GM19239 (cell line): Measurements from ENCODE around the gene USP53.
A peak's percentile ranks its signal among the peaks of the same experiment; 100 is the strongest.
"Not testable (repeated sequence)": the region's sequence is repeated elsewhere in the genome, so short reads cannot be mapped to it uniquely, and the experiment has no call there.

Experiments
- DNase-seq: peaks from one replicate; pipeline ENCODE4 v3.0.0; 2011; ENCODE audit warnings: low spot score; ENCODE audit not compliant: insufficient read length
- FAIRE-seq: peaks from 2 replicates; lab custom pipeline; 2011; peaks lifted over from hg19 to GRCh38; lab: Jason Lieb, UNC

Gene USP53

DNA sequence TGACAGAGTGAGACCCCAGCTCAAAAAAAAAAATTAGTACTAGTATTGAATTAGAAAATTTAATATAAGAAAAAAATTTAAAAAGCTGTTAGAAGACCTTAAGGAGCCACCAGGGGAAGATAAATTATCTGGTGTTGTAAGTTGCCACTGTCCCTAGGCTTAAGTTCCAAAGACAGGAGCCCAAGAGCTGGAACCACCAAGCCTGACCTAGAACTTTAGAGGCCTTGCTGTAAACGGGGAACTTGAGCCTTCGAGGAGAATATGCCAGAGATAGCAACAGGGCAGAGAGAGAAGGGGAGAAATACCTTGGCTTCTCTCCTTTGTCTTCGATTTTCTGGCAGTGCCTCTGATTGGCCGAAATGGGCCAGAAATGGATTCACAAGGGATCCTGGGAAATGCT is 8.9 kb downstream of the USP53 start:
- FAIRE-seq (no peak), DNase-seq (no peak)

DNA sequence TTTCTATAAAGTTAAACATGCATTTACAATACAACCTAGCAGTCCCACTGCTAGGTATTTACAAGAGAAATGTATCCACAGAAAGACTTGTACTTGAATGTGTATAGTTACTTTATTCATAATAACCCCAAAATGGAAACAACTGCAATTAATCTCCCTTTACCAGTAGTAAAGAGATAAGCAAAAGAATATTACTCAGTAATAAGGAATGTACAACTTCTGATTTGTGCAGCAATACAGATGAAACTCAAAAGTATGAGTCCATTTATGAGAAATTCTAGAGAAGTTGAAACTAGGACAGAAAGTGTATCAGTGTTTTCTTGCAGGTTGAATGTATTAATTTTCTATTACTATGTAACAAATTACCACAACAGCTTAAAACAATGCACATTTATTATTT is 15.2 kb downstream of the USP53 start:
- FAIRE-seq, result no peak
- no peak for DNase-seq

DNA sequence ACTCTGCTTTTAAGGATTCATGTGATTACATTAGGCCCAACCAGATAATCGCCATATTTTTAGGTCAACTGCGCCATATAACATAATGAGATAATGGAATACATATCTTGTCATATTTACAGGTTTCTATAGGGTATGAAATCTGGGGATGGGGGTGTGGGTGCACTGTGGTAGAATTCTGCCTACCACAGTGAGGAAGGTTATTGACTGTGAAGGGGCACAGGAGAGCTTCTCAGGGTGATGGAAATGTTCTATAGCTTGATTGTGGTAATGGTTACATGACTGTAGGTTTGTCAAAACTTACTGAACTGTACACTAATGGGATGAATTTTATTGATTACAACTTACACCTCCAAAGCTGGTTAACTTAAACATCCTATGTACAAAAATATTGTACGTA is 15.9 kb downstream of the USP53 start:
- DNase-seq, result no peak
- FAIRE-seq, result no peak

DNA sequence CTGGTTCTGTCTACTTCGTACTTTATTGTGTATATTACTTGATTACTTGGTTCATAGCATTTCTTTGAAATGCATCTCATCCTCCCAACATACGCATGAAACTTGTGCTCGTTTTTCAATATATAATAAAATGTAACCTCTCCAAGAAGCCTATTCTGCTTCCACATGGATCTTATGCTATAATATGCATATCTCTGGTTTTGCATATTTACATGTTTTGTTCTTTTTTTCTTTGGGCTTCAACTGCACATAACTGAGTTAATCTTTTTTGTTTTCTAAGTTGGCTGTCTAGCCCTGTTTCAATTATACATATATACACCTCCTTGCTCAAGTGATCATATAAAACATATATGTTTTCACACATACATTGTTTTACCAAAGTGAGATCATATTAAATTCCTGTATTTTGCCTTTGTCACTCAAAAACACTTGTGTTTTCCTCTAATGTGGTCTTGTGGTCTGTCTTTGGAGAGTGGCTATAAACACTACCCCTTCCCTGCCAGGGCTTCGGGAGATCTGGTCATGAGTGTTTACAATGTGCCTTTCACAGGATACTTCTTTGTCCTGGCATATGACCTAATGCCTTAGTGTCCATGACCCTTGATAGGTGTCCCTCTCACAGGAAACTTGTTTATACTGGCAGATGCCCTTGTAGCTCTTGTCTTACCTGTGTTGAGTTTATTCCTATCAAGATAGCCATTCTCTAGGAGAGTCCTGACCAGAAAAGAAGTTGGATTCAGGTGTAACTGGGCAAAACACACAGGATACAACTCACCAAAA is 17.6 kb downstream of the USP53 start:
- FAIRE-seq (no peak), DNase-seq (no peak)

DNA sequence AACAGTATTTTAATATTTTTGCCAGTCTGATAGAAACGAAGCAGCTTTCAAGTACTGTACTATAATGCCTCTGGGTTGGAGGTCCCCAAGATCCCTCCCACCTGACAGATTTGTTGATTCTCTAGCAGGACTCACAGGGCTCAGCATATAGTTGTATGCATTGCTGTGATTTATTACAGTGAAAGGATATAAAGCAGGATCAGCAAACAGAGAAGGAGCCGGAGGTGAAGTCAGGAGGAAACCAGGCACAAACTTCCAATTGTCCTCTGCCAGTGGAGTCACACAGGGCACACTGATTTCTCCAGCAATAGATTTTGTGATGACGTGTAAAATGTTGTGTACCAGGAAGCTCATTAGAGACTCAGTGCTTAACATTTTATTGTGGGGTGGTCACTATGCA is 19.0 kb downstream of the USP53 start:
- no peak for FAIRE-seq

DNA sequence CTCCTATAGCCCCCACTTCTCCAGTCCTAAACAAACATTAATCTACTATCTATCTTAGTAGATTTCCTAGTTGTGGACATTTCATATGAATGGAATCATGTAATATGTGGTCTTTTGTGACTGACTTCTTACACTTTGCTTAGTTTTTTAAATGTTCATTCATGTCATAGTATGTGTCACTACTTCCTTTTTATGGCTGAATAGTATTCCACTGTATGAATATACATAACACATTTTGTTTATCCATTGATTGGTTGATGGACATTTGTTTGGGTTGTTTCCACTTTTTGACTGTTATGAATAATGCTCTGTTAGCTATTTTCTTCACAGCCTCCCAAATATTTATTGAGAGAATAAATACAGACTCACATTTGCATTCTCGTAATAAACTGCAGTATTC is 19.8 kb downstream of the USP53 start:
- DNase-seq (no peak), FAIRE-seq (no peak)

More for the DNA sequence above, 19.0 kb downstream of the USP53 start:
- no peak for DNase-seq

DNA sequence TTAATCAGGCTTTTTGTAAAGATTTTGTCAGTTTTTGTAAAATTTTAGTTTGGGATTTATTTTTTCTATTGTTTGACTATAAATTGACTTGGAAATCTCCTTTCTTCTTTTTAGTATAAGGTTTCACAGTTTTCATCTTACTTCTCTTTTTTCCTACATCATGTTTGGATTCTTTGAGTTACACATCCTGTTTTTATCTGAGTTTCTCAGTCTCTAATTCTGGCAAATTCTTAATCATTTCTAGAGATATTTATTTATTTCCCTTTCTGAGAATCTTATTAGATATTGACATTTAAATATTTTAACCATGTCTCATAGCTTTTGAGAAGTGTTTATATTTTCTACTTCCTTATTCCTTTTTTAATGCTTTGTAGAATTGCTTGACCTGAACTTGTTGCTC is 20.7 kb downstream of the USP53 start:
- DNase-seq, result no peak
- no peak for FAIRE-seq

DNA sequence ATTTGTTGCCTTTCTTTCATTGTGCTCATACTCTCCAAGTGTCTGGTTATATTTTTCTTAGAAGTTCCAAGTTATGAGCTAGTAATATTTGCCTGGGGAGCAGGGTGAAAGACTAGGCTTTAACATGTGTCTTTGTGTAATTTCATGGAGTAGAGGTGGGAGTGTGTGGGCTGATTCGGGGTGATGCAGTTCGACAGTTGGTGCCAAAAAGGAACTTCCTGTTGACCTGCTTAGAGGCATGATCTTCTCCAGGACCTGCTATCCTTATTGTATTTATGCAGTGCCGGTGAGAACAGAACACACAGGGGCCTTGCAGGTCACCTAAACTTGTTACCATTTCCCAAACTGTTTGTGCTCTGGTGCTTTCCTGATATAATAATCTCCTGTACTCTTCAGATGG is 21.2 kb downstream of the USP53 start:
- no peak for FAIRE-seq

DNA sequence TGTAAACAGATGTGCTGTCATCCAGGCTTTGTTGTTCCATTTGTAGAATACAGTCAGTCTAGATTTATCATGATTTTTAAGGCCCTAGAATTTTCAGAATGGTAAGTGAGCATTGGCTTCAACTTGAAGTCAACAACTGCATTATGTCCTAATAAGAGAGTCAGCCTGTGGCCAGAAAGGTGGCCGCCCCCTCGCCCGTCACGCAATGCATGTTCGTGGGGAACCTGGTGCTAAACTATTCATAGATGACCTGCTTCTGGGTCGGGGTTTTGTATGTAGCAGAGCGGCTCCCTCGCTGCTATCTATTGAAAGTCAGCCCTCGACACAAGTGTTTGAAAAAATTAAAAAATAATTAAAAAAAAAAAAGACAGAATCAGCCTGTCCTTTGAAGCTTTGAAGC is 24.7 kb downstream of the USP53 start:
- no peak for DNase-seq
- FAIRE-seq, result no peak

More for the DNA sequence above, 21.2 kb downstream of the USP53 start:
- no peak for DNase-seq

DNA sequence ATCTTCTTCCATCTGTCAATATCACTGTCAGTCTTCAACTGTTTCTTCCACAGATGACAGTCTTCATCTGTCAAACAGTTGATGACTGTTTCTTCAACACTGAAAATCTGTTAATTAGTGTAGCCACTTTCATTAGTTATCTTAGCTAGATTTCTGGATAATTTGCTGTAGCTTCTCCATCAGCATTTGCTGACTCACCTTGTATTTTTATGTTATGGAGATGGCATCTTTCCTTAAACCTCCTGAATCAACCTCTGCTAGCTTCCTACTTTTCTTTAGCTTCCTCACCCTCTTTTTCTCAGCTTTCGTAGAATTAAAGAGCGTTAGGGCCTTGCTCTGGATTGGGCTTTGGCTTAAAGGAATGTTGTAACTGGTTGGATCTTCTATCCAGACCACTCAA is 25.1 kb downstream of the USP53 start:
- no peak for FAIRE-seq

DNA sequence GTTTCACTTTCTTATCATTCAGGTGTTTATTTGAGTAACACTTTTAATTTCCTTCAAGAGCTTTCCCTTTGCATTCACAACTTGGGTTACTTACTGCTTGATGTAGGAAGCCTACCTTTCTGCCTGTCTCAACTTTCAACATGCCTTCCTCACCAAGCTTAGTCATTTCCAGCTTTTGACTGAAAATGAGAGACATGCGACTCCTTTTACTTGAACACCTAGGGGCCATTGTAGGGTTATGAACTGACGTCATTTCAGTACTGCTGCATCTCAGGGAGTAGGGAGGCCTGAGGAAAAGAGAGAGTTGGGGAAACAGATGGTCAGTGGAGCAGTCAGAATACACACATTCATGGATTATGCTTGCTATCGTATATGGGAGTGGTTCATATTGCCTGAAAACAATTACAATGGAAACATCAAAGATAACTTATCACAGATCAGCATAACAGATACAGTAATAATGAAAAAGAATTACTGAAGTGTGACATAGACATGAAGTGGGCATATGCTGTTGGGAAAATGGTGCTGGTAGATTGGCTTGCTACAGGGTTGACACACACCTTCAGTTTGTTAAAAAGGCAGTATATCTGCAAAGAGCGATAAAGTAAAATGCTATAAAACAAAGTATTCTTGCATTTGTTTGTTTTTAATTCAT is 25.7 kb downstream of the USP53 start:
- DNase-seq (peak; percentile 6), FAIRE-seq (peak; percentile 73)

More for the DNA sequence above, 25.1 kb downstream of the USP53 start:
- no peak for DNase-seq

DNA sequence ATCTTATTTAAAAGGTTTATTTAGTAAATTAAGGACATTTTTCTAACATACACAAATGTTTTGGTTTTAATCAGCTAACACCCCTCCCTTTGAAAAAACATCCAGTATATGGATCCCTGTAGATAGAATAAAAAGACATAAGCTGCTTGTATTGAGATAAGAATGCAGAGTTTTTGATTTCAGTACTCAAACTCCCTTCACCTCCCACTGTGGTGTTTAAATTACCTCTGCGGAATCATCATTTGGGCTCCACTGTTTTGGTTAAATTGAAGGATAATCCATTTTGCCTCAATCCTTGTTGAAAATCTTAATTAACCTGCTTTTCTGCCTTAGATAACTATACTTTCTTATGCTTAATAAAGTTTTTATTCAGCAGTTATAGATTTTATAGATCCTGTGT is 27.6 kb downstream of the USP53 start:
- DNase-seq (no peak), FAIRE-seq (no peak)

DNA sequence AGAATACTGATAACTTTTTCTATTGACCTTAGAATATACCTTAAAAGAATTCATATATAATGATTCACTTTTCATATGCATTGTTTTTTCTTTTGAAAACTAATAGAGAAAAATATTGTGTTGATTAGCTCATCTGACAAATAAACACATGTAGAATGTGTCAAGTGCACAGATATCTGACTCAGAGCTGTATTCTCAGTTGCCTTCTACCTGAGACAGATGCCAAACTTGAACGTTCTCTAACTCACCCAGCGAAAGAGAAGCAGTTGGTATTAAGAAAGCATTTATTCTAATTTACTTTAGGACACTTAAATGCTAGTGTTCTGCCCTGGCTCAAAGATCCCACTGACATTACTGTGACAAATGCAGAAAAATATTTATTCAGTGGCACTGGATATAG is 28.1 kb downstream of the USP53 start:
- DNase-seq (no peak), FAIRE-seq (no peak)

DNA sequence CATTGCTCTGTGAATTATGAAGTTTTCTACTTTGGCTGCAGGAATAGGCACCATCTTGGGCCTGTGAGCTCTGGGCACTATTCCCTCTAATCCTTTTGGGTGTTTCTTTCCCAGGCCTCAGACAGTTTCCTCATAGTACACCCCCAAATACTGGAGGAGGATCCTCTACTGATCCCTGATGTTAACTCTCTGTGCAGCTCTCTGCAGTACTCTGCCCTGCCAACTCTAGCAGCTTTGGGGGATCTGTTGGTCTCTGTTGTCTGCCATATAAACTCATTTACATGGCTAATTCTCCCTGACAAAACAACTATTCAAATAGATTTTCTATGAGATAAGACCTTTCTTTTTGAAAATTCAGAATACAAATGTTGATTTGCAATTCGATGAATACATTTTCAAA is 29.9 kb downstream of the USP53 start:
- DNase-seq (no peak), FAIRE-seq (no peak)

DNA sequence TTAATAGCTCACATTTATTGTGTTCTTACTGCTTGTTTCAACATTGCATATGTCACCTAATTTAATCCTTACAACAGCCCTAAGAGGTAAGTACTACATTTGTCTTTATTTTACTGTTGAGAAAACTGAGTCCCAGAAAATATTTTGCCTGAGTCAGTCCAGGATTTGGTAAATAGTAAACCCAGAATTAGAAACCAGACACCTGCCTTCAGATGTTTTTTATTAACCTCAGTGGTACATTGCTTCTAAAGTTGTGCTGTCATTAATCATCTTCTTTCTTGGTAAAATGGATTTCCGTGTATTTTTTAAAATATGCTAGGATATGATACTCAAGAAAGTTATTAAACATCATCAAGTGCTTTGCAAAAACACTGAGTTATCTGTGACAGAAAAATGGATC is 31.4 kb downstream of the USP53 start:
- DNase-seq (no peak), FAIRE-seq (no peak)

DNA sequence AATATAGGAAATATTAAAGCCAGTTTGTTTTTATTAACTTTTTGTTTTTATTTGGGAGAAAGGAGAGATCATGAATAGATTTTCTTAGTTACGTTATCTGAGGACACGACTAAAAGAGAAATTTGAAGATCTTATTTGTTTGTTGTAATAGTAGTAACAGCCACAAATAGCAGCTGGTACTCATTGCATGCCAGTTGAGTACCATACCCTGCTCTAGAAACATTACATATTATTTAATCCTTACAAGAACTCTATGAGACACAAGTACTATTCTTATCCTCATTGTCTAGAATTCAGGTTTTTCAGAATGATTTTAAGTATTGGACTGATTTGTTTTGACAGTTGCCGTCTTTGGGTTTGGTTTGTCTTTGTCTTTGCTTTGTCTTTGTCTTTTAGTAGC is 31.8 kb downstream of the USP53 start:
- no peak for FAIRE-seq
- no peak for DNase-seq

DNA sequence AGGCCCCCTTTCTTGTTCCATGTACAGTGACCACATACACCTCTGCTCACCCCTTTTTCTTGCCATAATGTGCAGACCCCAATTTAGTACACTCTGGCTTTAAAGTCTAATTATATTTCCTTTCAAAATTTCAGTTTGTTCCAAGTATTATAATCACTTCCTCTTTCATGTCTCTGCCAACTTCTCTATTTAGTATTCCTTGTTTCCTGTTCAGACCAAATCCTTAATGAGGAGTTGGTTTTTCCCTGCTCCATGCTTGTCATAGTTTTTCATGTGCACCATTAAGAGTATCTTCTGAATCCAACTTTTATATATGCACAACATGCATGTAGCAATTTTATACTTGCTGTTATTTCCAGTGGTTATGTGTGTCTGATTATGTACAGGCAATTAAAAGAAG is 32.3 kb downstream of the USP53 start:
- DNase-seq, result no peak
- no peak for FAIRE-seq

DNA sequence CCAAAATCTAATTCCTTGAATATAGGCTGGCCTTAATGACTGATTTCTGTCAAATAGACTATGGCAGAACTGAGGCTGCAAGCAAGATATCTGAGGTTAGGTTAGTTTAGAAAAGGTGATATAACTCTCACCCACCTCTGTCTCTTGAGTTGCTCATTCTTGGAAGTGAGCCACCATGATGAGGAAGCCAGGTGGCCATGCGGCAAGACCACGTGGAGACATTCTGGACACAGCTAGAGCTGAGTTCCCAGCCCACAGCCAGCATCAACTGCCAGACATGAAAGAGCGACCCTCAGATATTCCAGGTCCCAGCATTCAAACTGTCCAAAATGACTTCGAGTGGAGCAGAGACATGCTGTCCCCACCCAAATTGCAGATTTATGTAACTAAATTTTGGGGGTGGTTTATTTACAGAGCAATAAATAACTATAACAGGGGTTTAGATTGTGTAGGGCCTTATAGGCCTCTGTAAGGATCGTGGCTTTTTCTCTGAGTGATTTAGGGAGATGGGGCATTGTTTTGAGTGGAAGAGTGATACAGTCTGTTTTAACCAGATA is 33.7 kb downstream of the USP53 start:
- DNase-seq (no peak), FAIRE-seq (no peak)

DNA sequence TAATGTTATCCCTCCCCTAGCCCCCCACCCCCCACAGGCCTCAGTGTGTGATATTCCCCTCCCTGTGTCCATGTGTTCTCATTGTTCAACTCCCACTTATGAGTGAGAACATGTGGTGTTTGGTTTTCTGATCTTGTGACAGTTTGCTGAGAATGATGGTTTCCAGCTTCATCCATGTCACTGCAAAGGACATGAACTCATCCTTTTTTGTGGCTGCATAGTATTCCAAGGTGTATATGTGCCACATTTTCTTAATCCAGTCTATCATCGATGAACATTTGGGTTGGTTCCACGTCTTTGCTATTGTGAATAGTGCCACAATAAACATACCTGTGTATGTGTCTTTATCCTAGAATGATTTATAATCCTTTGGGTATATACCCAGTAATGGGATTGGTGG is 38.5 kb downstream of the USP53 start:
- FAIRE-seq, DNase-seq: not testable (repeated sequence)

DNA sequence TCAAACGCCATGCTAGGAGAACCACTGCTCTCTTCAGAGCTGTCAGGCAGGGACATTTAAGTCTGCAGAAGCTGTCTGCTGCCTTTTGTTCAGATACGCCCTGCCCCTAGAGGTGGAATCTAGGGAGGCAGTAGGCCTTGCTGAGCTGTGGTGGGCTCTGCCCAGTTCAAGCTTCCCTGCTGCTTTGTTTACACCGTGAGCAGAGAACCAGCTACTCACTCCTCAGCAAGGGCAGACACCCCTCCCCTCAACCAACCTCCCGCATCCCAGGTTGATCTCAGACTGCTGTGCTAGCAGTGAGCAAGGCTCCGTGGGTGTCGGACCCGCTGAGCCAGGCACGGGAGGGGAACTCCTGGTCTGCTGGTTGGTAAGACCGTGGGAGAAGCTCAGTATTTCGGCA is 42.7 kb downstream of the USP53 start:
- DNase-seq, FAIRE-seq: not testable (repeated sequence)

DNA sequence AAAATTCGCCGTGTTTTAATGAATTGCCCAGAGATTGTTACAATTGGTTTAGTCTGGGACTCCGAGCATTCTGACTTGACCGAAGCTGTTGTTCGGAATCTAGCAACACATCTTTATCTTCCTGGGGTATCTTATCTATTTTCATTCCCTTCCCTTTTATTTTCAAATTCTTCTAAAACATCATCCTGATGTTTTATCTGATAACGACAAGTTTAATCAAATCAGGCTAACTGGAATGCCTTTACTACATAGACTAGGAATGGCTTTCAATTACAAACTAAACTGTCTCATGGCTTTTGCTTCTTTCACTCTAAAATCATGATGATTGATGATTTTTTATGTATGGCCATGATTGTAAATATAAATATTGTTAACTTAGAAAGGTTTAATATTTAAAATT is 48.0 kb downstream of the USP53 start:
- no peak for FAIRE-seq
- DNase-seq, result no peak

DNA sequence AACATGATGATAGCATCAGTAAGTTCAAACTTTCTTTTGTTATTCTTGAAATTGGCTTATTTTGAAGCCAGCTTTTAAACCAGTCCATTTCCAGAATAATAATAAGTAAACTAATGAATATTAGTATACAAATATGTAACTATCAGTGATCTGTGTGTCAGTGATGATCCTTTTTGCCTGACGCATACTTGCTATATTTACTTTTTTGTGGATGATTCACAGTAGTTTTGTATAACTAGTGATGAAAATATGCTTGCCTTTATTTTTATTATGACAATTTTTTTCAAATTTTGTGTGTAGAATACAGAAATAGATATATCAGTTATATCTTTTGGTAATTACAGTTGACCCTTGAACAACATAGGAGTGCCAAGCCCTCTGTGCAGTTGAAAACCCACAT is 49.5 kb downstream of the USP53 start:
- FAIRE-seq (no peak), DNase-seq (no peak)
